ENCODE measurements around the gene RIMKLB. TPM values are rescaled to one million over a fixed set of nuclear protein-coding genes. Genes with fewer than 3 reads are reported as not detected.
"Not testable (repeated sequence)": the region's sequence is repeated elsewhere in the genome, so short reads cannot be mapped to it uniquely, and the experiment has no call there.

Gene RIMKLB
- total and polyA plus RNA-seq, 8 donors, result 27.3 to 162 (median 124) TPM

GRCh38 chr12:8816448-8817050, 118.8 kb downstream of the RIMKLB start:
- DNase-seq (no peak), ATAC-seq (no peak)
- Histone ChIP-seq H3K4me1 (no peaks in the 10 kb centered on the region), H3K4me3 (no peak overlapping the region), H3K36me3 (no peaks in the 10 kb centered on the region), H3K27me3 (no peaks in the 10 kb centered on the region), H3K27ac (peak overlapping the region in 1 of 2 donors; percentile 33), H3K9me3 (no peaks in the 10 kb centered on the region)
- TF ChIP-seq CTCF (IDR thresholded peaks at IDR 0.05), result no peak
- intact Hi-C loops (cut with DNase I), result no loop called here

GRCh38 chr12:8817856-8818255, 120.1 kb downstream of the RIMKLB start:
- no peak overlapping the region for H3K27ac ChIP-seq
- intact Hi-C loops (cut with DNase I), result no loop called here
- H3K4me1 ChIP-seq, result no peaks in the 10 kb centered on the region
- ATAC-seq (no peak), DNase-seq (no peak)
- H3K9me3 ChIP-seq, result no peaks in the 10 kb centered on the region
- TF ChIP-seq CTCF (IDR thresholded peaks at IDR 0.05), result no peak
- H3K36me3 ChIP-seq, result no peaks in the 10 kb centered on the region
- H3K27me3 ChIP-seq, result no peaks in the 10 kb centered on the region
- no peak overlapping the region for H3K4me3 ChIP-seq

GRCh38 chr12:8818526-8818925, 120.7 kb downstream of the RIMKLB start:
- ATAC-seq, result no peak
- intact Hi-C loops (cut with DNase I), result no loop called here

GRCh38 chr12:8819666-8819980, 121.8 kb downstream of the RIMKLB start:
- no peak for TF ChIP-seq CTCF (IDR thresholded peaks at IDR 0.05)
- Histone ChIP-seq H3K36me3 (no peaks in the 10 kb centered on the region), H3K4me3 (no peak overlapping the region), H3K27ac (no peak overlapping the region), H3K9me3 (no peaks in the 10 kb centered on the region), H3K4me1 (no peaks in the 10 kb centered on the region), H3K27me3 (no peaks in the 10 kb centered on the region)
- DNase-seq (peak in 1 of 4 donors; percentile 13), ATAC-seq (peak; percentile 80)
- intact Hi-C loops (cut with DNase I), result no loop called here

More at GRCh38 chr12:8818526-8818925, 120.7 kb downstream of the RIMKLB start:
- no peak overlapping the region for H3K4me3 ChIP-seq
- no peak overlapping the region for H3K27ac ChIP-seq
- H3K4me1 ChIP-seq, result no peaks in the 10 kb centered on the region
- H3K27me3 ChIP-seq, result no peaks in the 10 kb centered on the region
- DNase-seq, result no peak
- no peaks in the 10 kb centered on the region for H3K36me3 ChIP-seq
- TF ChIP-seq CTCF (IDR thresholded peaks at IDR 0.05), result no peak
- H3K9me3 ChIP-seq, result no peaks in the 10 kb centered on the region

- H3K9me3 ChIP-seq, ATAC-seq, DNase-seq, H3K36me3 ChIP-seq, H3K27me3 ChIP-seq, H3K4me1 ChIP-seq, H3K27ac ChIP-seq, H3K4me3 ChIP-seq: not testable (repeated sequence)
- intact Hi-C loops (cut with DNase I), result loop anchor here in 1 of 2 donors (5.0 kb wide), 1 partner anchor 139 kb away; no protein-coding TSS in a partner anchor
These were observed 123.1 kb downstream of the RIMKLB start for GRCh38 chr12:8820676-8821407.

Measured in left lung (tissue), 10 donors.